GM19324 (cell line): Measurements from ENCODE around the gene GFOD2.
"Not testable (repeated sequence)": the region's sequence is repeated elsewhere in the genome, so short reads cannot be mapped to it uniquely, and the experiment has no call there.

Experiments
- ATAC-seq: cut with Tn5 transposase; IDR thresholded peaks from one replicate; pipeline ENCODE4 v1.9.1; 2021; ENCODE audit warnings: mild to moderate bottlenecking, moderate library complexity; ENCODE audit not compliant: unreplicated experiment, low FRiP score

Gene GFOD2

GRCh38 chr16:67719048-67719777 lies at the start of gene GFOD2:
TSS of gene GFOD2 (minus strand) at chr16:67719316. CDS start at chr16:67685715, 33,601 bp downstream.
- ATAC-seq, result peak; percentile 87

- ATAC-seq, result no peak
Measured at GRCh38 chr16:67767953-67768352, 48.8 kb upstream of the GFOD2 start.

GRCh38 chr16:67766291-67766690 lies 47.2 kb upstream of the GFOD2 start:
- no peak for ATAC-seq

- no peak for ATAC-seq
Measured at GRCh38 chr16:67764158-67764667, 45.1 kb upstream of the GFOD2 start.

- ATAC-seq, result no peak
Measured at GRCh38 chr16:67763066-67763465, 44.0 kb upstream of the GFOD2 start.

GRCh38 chr16:67762385-67762784 lies 43.3 kb upstream of the GFOD2 start:
- no peak for ATAC-seq

GRCh38 chr16:67761924-67762323 lies 42.8 kb upstream of the GFOD2 start:
- ATAC-seq, result no peak

GRCh38 chr16:67760956-67761230 lies 41.8 kb upstream of the GFOD2 start:
- ATAC-seq, result no peak

- ATAC-seq, result no peak
Measured at GRCh38 chr16:67760206-67760955, 41.3 kb upstream of the GFOD2 start.

GRCh38 chr16:67758966-67759365 lies 39.9 kb upstream of the GFOD2 start:
- ATAC-seq, result no peak

- no peak for ATAC-seq
Measured at GRCh38 chr16:67758006-67758405, 38.9 kb upstream of the GFOD2 start.

- ATAC-seq, result no peak
Measured at GRCh38 chr16:67752641-67753040, 33.5 kb upstream of the GFOD2 start.

GRCh38 chr16:67751331-67751730 lies 32.2 kb upstream of the GFOD2 start:
- not testable (repeated sequence) for ATAC-seq

GRCh38 chr16:67750466-67750865 lies 31.4 kb upstream of the GFOD2 start:
- peak; percentile 80 for ATAC-seq

GRCh38 chr16:67749436-67750078 lies 30.4 kb upstream of the GFOD2 start:
- ATAC-seq, result no peak

GRCh38 chr16:67748834-67749233 lies 29.7 kb upstream of the GFOD2 start:
- no peak for ATAC-seq

- ATAC-seq, result no peak
Measured at GRCh38 chr16:67746846-67747245, 27.7 kb upstream of the GFOD2 start.

GRCh38 chr16:67741118-67741517 lies 22.0 kb upstream of the GFOD2 start:
- ATAC-seq, result no peak

- no peak for ATAC-seq
Measured at GRCh38 chr16:67740391-67740790, 21.3 kb upstream of the GFOD2 start.

- no peak for ATAC-seq
Measured at GRCh38 chr16:67736858-67737257, 17.7 kb upstream of the GFOD2 start.

- ATAC-seq, result no peak
Measured at GRCh38 chr16:67734731-67735201, 15.7 kb upstream of the GFOD2 start.
